Activated CD4-positive, alpha-beta T cell treated with anti-CD3 and anti-CD28 coated beads, Interleukin-2, amount 50 U/mL, for 48 hours (primary cell): ENCODE results near the gene TAF1.

ENCODE experiments used
- DNase-seq, 2 experiments: peaks; one replicate each; pipeline ENCODE4 v3.0.0-alpha.2; 2020

The TAF1 gene

DNA sequence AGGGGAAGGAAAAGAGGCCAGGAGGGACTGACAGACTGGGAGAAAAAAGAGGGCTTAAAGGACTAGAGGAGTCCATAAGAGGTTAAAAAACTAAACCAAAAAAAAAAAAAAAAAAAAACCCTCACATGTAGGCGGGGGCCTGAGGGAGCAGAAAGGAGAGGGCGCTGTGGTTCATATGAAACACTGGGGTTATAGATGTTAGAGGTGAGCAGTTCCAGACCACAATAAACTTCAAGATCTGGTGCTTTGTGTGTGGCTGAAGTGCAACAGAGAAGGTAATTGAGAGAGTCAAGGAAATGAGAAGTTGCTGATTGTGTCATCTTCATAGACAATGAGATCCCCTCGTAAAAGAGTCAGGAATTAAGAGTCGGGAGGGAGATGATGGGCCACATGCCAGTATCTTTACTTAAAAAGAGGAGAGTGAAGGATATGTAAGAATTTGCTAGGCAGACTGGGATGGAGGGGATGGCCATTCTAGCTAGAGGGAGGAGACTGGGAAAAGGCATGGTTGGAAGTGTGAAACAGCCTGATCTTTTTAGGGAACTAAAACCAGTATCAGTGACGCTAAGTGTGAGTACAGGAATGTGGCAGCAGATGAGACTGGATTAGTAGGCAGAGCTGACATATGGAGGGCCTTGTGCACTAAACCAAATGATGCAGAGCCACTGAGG, 148.3 kb downstream of the TAF1 start:
- peak; percentile 7 to 17 for DNase-seq

DNA sequence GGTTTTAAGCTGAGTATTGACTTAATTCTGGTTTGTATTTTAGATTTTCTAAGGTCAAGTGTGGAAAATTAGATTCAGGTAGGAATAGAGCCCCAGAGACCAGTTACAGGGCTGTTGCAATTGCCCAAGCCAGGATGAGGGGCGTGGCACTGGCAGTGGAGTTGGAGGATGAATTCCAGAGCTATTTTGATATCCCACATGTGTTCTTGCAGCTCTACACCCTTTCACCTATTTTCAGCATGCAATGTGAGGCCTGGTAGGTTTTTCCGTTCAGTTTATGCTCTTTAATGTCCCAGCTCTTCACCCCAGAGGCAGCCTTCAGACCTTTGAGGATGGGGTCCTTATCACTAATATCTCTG, 148.9 kb downstream of the TAF1 start:
- no peak for DNase-seq
